ENCODE data around the gene ADAM12.

ADAM12 gene

DNA sequence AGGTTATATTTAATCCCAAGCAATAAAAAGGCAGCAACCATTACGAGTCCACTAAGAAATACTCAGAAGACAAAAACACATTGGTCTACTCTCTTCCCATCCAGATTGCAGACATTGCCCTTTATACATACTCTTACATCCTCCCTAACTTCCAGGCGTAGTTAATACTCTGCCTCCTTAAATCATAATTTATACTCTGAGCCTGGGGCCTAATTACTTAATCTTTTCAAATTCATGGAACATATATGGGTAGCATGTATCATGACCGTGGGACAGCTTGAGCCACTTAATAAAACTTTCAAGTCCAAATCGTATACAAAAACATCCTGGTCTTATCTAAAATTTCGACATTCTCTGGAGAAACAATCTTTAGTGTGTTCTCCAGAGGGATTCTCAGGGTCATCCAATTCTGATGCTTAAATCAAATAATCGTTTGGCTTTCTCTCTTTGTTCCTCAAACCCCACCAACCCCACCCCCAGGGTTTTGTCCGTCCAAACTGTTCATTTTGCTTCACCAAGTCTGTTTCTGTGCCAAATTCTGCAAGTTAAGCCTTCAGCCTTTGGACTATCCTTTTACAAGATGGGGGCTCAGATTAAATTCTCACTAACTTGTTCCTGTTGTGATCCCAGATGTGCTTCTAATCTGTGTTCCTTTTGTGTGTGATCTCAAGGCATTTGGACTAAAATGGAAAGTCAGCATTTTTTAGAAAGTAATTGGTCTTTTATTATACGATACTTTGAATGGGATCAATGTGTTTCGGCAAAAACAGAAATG, 86.4 kb downstream of the ADAM12 start:
- Histone ChIP-seq H3K4me3 (ENCODE audit: insufficient read depth, low read depth, low read length, poor library complexity, severe bottlenecking) (no peak overlapping the region), H3K9me3 (ENCODE audit: control insufficient read depth, low read length) (no peaks in the 10 kb centered on the region), H3K4me1 (ENCODE audit: control insufficient read depth, insufficient read depth, low read length, poor library complexity, severe bottlenecking) (no peaks in the 10 kb centered on the region), H3K27ac (ENCODE audit: insufficient read depth, low read length, poor library complexity, severe bottlenecking) (no peak overlapping the region), H3K36me3 (ENCODE audit: control insufficient read depth, insufficient read depth, low read length) (no peaks in the 10 kb centered on the region), H3K27me3 (replicated peaks; ENCODE audit: control insufficient read depth, insufficient read depth, low read length, poor library complexity, severe bottlenecking) (no peaks in the 10 kb centered on the region)
- DNase-seq: no peak

GRCh38 chr10:126294451-126294850, 93.8 kb downstream of the ADAM12 start:
- no peak for DNase-seq
- no peaks in the 10 kb centered on the region for H3K9me3 ChIP-seq (ENCODE audit: control insufficient read depth, low read length)
- no peaks in the 10 kb centered on the region for H3K27me3 ChIP-seq (replicated peaks; ENCODE audit: control insufficient read depth, insufficient read depth, low read length, poor library complexity, severe bottlenecking)
- no peak overlapping the region for H3K4me3 ChIP-seq (ENCODE audit: insufficient read depth, low read depth, low read length, poor library complexity, severe bottlenecking)
- no peaks in the 10 kb centered on the region for H3K36me3 ChIP-seq (ENCODE audit: control insufficient read depth, insufficient read depth, low read length)
- no peak overlapping the region for H3K27ac ChIP-seq (ENCODE audit: insufficient read depth, low read length, poor library complexity, severe bottlenecking)
- no peaks in the 10 kb centered on the region for H3K4me1 ChIP-seq (ENCODE audit: control insufficient read depth, insufficient read depth, low read length, poor library complexity, severe bottlenecking)

DNA sequence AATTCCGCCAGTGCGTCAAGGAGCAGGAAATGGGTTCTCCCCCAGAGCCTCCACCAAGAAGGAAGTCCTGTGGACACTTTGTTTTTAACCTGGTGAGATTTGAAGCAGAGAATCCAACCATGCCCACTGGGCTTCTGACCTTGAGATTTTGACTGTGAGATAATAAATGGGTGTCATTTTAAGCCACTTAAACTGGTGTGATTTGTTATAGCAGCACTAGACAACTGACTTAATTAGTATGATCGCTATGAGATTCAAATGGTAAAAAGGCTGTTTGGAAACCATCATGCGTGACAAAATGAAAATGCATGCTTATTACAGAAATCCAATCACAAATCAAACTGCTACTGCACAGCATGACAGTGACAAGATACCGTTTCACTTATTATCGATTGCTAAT, 98.0 kb downstream of the ADAM12 start:
- Histone ChIP-seq H3K4me1 (ENCODE audit: control insufficient read depth, insufficient read depth, low read length, poor library complexity, severe bottlenecking) (no peaks in the 10 kb centered on the region), H3K9me3 (ENCODE audit: control insufficient read depth, low read length) (no peaks in the 10 kb centered on the region), H3K4me3 (ENCODE audit: insufficient read depth, low read depth, low read length, poor library complexity, severe bottlenecking) (no peak overlapping the region), H3K27ac (ENCODE audit: insufficient read depth, low read length, poor library complexity, severe bottlenecking) (no peak overlapping the region), H3K36me3 (ENCODE audit: control insufficient read depth, insufficient read depth, low read length) (no peaks in the 10 kb centered on the region), H3K27me3 (replicated peaks; ENCODE audit: control insufficient read depth, insufficient read depth, low read length, poor library complexity, severe bottlenecking) (no peaks in the 10 kb centered on the region)
- no peak for DNase-seq

DNA sequence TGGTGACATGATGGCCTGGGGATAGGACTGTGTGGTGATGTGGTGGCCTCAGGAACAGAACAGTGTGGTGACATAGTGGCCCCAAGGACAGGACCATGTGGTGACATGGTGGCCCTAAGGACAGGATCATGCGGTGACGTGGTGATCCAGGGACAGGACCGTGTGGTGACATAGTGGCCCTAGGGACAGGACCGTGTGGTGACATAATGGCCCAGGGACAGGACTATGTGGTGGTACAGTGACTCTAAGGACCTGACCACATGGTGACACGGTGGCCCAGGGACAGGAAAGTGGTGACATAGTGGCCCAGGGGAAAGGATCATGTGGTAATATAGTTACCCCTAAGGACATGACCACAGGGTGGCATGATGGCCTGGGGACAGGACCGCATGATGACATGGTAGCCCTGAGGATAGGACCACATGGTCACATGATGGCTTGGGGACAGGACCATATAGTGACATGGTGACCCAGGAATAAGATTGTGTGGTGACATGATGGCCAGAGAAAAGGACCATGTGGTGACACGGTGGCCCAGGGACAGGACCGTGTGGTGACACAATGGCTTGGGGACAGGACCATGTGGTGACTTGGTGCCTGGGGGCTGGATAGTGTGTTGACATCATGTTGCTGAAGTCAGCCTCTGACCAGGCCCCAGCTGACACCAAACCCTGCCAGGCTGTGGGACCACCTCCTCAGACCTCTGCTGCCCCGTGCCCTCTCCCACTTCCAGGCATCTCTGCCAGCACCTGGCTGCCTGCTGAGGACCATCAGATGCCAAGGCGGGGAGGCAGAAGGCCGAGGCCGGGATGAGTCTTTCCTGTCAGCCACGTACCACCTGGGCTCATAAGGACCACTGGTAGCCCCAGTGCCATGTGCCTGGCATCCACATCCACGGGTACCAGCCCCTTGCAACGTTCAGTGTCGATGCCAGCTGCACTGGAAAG, 99.5 kb downstream of the ADAM12 start:
- H3K4me1 ChIP-seq (ENCODE audit: control insufficient read depth, insufficient read depth, low read length, poor library complexity, severe bottlenecking): no peaks in the 10 kb centered on the region
- no peak for DNase-seq
- H3K27me3 ChIP-seq (replicated peaks; ENCODE audit: control insufficient read depth, insufficient read depth, low read length, poor library complexity, severe bottlenecking): no peaks in the 10 kb centered on the region
- H3K36me3 ChIP-seq (ENCODE audit: control insufficient read depth, insufficient read depth, low read length): no peaks in the 10 kb centered on the region
- H3K27ac ChIP-seq (ENCODE audit: insufficient read depth, low read length, poor library complexity, severe bottlenecking): no peak overlapping the region
- no peak overlapping the region for H3K4me3 ChIP-seq (ENCODE audit: insufficient read depth, low read depth, low read length, poor library complexity, severe bottlenecking)
- no peaks in the 10 kb centered on the region for H3K9me3 ChIP-seq (ENCODE audit: control insufficient read depth, low read length)

- H3K4me3 ChIP-seq (ENCODE audit: insufficient read depth, low read depth, low read length, poor library complexity, severe bottlenecking): no peak overlapping the region
- DNase-seq: no peak
- no peaks in the 10 kb centered on the region for H3K9me3 ChIP-seq (ENCODE audit: control insufficient read depth, low read length)
- no peak overlapping the region for H3K27ac ChIP-seq (ENCODE audit: insufficient read depth, low read length, poor library complexity, severe bottlenecking)
- H3K36me3 ChIP-seq (ENCODE audit: control insufficient read depth, insufficient read depth, low read length): no peaks in the 10 kb centered on the region
- H3K4me1 ChIP-seq (ENCODE audit: control insufficient read depth, insufficient read depth, low read length, poor library complexity, severe bottlenecking): no peaks in the 10 kb centered on the region
- H3K27me3 ChIP-seq (replicated peaks; ENCODE audit: control insufficient read depth, insufficient read depth, low read length, poor library complexity, severe bottlenecking): no peaks in the 10 kb centered on the region
These were observed 102.0 kb downstream of the ADAM12 start for GRCh38 chr10:126286256-126286780.

- Histone ChIP-seq H3K36me3 (ENCODE audit: control insufficient read depth, insufficient read depth, low read length) (no peaks in the 10 kb centered on the region), H3K27me3 (replicated peaks; ENCODE audit: control insufficient read depth, insufficient read depth, low read length, poor library complexity, severe bottlenecking) (no peaks in the 10 kb centered on the region), H3K9me3 (ENCODE audit: control insufficient read depth, low read length) (no peaks in the 10 kb centered on the region), H3K4me3 (ENCODE audit: insufficient read depth, low read depth, low read length, poor library complexity, severe bottlenecking) (no peak overlapping the region), H3K27ac (ENCODE audit: insufficient read depth, low read length, poor library complexity, severe bottlenecking) (no peak overlapping the region), H3K4me1 (ENCODE audit: control insufficient read depth, insufficient read depth, low read length, poor library complexity, severe bottlenecking) (no peaks in the 10 kb centered on the region)
- no peak for DNase-seq
These were observed 105.0 kb downstream of the ADAM12 start for GRCh38 chr10:126283307-126283706.

- no peaks in the 10 kb centered on the region for H3K4me1 ChIP-seq (ENCODE audit: control insufficient read depth, insufficient read depth, low read length, poor library complexity, severe bottlenecking)
- no peak overlapping the region for H3K27ac ChIP-seq (ENCODE audit: insufficient read depth, low read length, poor library complexity, severe bottlenecking)
- no peaks in the 10 kb centered on the region for H3K9me3 ChIP-seq (ENCODE audit: control insufficient read depth, low read length)
- H3K36me3 ChIP-seq (ENCODE audit: control insufficient read depth, insufficient read depth, low read length): no peaks in the 10 kb centered on the region
- no peaks in the 10 kb centered on the region for H3K27me3 ChIP-seq (replicated peaks; ENCODE audit: control insufficient read depth, insufficient read depth, low read length, poor library complexity, severe bottlenecking)
- DNase-seq: no peak
- H3K4me3 ChIP-seq (ENCODE audit: insufficient read depth, low read depth, low read length, poor library complexity, severe bottlenecking): no peak overlapping the region
These were observed 109.4 kb downstream of the ADAM12 start for GRCh38 chr10:126278851-126279250.

DNA sequence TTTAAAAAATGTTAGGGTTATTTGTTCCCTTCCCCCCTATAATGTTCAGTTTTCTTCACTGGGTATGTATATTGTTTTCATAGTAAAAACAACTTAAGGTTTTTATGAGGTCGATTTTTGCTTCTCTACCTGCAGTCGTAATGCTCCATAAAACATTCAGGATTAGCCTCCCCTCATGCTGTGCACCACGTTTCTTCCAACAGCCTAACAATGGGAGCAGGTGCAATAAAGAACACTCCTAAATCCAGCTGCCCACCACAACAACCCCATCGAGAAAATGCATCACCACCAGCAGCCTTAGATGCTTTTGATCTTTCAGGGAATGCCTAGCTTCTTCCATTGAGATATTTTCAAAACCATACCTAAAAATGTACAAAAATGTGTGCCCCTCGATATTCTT, 111.1 kb downstream of the ADAM12 start:
- H3K36me3 ChIP-seq (ENCODE audit: control insufficient read depth, insufficient read depth, low read length): no peaks in the 10 kb centered on the region
- DNase-seq: no peak
- no peak overlapping the region for H3K27ac ChIP-seq (ENCODE audit: insufficient read depth, low read length, poor library complexity, severe bottlenecking)
- H3K4me1 ChIP-seq (ENCODE audit: control insufficient read depth, insufficient read depth, low read length, poor library complexity, severe bottlenecking): no peaks in the 10 kb centered on the region
- no peak overlapping the region for H3K4me3 ChIP-seq (ENCODE audit: insufficient read depth, low read depth, low read length, poor library complexity, severe bottlenecking)
- no peaks in the 10 kb centered on the region for H3K9me3 ChIP-seq (ENCODE audit: control insufficient read depth, low read length)
- H3K27me3 ChIP-seq (replicated peaks; ENCODE audit: control insufficient read depth, insufficient read depth, low read length, poor library complexity, severe bottlenecking): no peaks in the 10 kb centered on the region

- Histone ChIP-seq H3K27ac (ENCODE audit: insufficient read depth, low read length, poor library complexity, severe bottlenecking) (no peak overlapping the region), H3K36me3 (ENCODE audit: control insufficient read depth, insufficient read depth, low read length) (no peaks in the 10 kb centered on the region), H3K9me3 (ENCODE audit: control insufficient read depth, low read length) (no peaks in the 10 kb centered on the region), H3K4me3 (ENCODE audit: insufficient read depth, low read depth, low read length, poor library complexity, severe bottlenecking) (no peak overlapping the region), H3K4me1 (ENCODE audit: control insufficient read depth, insufficient read depth, low read length, poor library complexity, severe bottlenecking) (no peaks in the 10 kb centered on the region), H3K27me3 (replicated peaks; ENCODE audit: control insufficient read depth, insufficient read depth, low read length, poor library complexity, severe bottlenecking) (no peaks in the 10 kb centered on the region)
- no peak for DNase-seq
These were observed 115.8 kb downstream of the ADAM12 start for GRCh38 chr10:126272526-126272925.

DNA sequence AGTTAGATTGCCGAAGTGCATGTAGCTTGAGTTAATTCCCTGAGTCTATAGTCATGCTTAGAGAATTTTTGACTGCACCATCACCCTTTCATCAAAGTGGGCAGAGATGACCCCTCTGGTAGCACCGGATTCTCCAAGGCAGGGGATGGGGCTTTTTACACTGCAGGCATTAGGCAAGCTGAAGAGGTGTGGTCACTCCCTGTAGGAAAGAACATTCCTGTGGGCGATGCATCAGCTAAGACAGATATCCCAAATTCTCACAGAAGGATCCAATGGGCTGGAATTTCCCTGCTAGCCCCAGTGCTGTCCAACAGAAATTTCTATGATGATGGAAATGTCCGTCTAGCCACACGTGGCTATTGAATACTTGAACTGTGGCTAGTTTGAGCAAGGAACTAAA, 118.2 kb downstream of the ADAM12 start:
- H3K4me3 ChIP-seq (ENCODE audit: insufficient read depth, low read depth, low read length, poor library complexity, severe bottlenecking): no peak overlapping the region
- no peaks in the 10 kb centered on the region for H3K36me3 ChIP-seq (ENCODE audit: control insufficient read depth, insufficient read depth, low read length)
- H3K4me1 ChIP-seq (ENCODE audit: control insufficient read depth, insufficient read depth, low read length, poor library complexity, severe bottlenecking): no peaks in the 10 kb centered on the region
- H3K27ac ChIP-seq (ENCODE audit: insufficient read depth, low read length, poor library complexity, severe bottlenecking): no peak overlapping the region
- H3K27me3 ChIP-seq (replicated peaks; ENCODE audit: control insufficient read depth, insufficient read depth, low read length, poor library complexity, severe bottlenecking): no peaks in the 10 kb centered on the region
- H3K9me3 ChIP-seq (ENCODE audit: control insufficient read depth, low read length): no peaks in the 10 kb centered on the region
- no peak for DNase-seq
